Measurements from ENCODE around the gene NSUN3. TPM values are rescaled to one million over a fixed set of nuclear protein-coding genes. Genes with fewer than 3 reads are reported as not detected.

The NSUN3 gene
- total RNA-seq = 1 to 10 TPM; 1.4 to 2.5 (median 2.1) TPM

DNA sequence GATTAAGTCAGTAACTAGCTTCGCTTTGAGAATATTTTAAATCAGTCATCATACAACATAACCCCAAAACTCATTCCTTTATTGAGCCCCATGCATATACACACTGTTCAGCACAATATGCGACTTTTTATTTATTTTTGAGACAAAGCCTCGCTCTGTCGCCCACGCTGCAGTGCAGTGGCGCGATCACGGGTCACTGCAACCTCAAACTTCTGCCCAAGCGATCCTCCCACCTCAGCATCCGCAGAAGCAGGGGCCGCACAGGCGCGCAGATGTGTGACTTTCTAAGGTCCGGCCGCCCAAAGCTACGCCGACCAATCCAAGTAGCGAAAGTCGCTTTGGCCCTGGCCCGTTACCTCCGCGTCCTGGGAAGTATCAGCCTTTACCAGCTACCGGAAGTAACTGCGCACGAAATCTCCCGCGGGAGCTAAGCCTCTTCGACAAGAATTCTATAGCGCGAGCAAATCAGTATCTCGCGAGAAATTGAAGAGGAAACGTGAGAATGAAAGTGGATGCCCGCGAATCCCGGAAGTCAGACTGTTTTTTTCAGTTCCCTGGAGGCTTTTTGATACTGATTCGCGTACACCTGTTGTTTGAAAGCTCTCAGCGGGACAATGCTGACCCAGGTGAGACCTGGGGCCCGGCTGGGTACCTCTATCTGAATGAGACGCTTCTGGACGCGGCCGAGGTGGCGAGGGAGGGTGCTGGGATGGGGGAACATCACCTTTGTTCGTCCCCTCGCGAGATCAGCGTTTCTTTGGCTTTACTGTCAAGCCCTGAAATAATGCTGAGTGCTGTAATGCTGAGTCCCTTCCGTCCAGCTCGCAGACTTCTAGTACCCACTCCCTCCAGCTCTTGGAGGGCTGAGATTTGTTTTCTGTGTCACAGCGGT lies at the start of gene NSUN3, which contains the start of gene DHFR2:
TSS of gene NSUN3 (plus strand) at position 549 of the 892 bp plus-strand sequence. CDS start at position 615, 66 bp downstream.
TSS of gene DHFR2 (minus strand) at position 404 of the 892 bp plus-strand sequence. CDS start 1,405 bp downstream, outside the sequence.
- TF ChIP-seq CTCF (IDR thresholded peaks at IDR 0.05 in 4 of 5, conservative IDR thresholded peaks at IDR 0.05 in 1 of 5) (no peak), POLR2A (IDR thresholded peaks at IDR 0.05) (peak in 1 of 2 donors; percentile 16)
- DNase-seq = peak; percentile 73 to 84
- peak within 1 kb of the TSS; percentile 75 to 88 (median 86) for H3K27ac ChIP-seq

GRCh38 chr3:94015025-94015424 lies 47.8 kb upstream of the NSUN3 start:
- Histone ChIP-seq H3K4me1 (no peaks in the 10 kb centered on the region), H3K9me3 (no peaks in the 10 kb centered on the region), H3K36me3 (no peaks in the 10 kb centered on the region), H3K27ac (no peak overlapping the region), H3K4me3 (no peak overlapping the region), H3K27me3 (no peaks in the 10 kb centered on the region)
- DNase-seq (no peak), ATAC-seq (no peak)
- TF ChIP-seq CTCF (IDR thresholded peaks at IDR 0.05 in 4 of 5, conservative IDR thresholded peaks at IDR 0.05 in 1 of 5) = no peak
- TF ChIP-seq POLR2A (IDR thresholded peaks at IDR 0.05) = no peak
- intact Hi-C loops (cut with DNase I; ENCODE audit: low total_unique reads) = no loop called here
- in situ Hi-C loops (cut with MboI; ENCODE audit: low sequenced_read_pairs in 4 of 4) = loop anchor here in 1 of 4 donors (10.0 kb wide), 1 partner anchor 60 kb away; no protein-coding TSS in a partner anchor

More for the DNA sequence above, at the start of gene NSUN3, which contains the start of gene DHFR2:
- no peaks in the 10 kb centered on the region for H3K27me3 ChIP-seq
- H3K4me3 ChIP-seq = peak within 1 kb of the TSS; percentile 68 to 92 (median 80)
- peaks cover 8 to 11% of the 10 kb centered on the region in 2 donors for H3K4me1 ChIP-seq
- in situ Hi-C loops (cut with MboI; ENCODE audit: low sequenced_read_pairs in 4 of 4) (loop anchor here in 2 of 4 donors (10.0 kb wide), 1 partner anchor 58 kb away; no protein-coding TSS in a partner anchor), intact Hi-C loops (cut with DNase I; ENCODE audit: low total_unique reads) (loop anchor here (5.0 kb wide), 1 partner anchor 80 kb away; the partner anchor contains the start of gene ARL13B)
- ATAC-seq = peak; percentile 94 to 98
- H3K9me3 ChIP-seq = no peaks in the 10 kb centered on the region
- no peaks in the 10 kb centered on the region for H3K36me3 ChIP-seq

GRCh38 chr3:94019659-94020058 lies 43.2 kb upstream of the NSUN3 start:
- ATAC-seq = no peak

GRCh38 chr3:94020293-94020692 lies 42.6 kb upstream of the NSUN3 start:
- Histone ChIP-seq H3K36me3 (no peaks in the 10 kb centered on the region), H3K27me3 (no peaks in the 10 kb centered on the region), H3K4me1 (no peaks in the 10 kb centered on the region), H3K27ac (no peak overlapping the region), H3K4me3 (no peak overlapping the region), H3K9me3 (no peaks in the 10 kb centered on the region)
- ATAC-seq (no peak), DNase-seq (no peak)
- no peak for TF ChIP-seq CTCF (IDR thresholded peaks at IDR 0.05 in 4 of 5, conservative IDR thresholded peaks at IDR 0.05 in 1 of 5)
- intact Hi-C loops (cut with DNase I; ENCODE audit: low total_unique reads) = no loop called here
- in situ Hi-C loops (cut with MboI; ENCODE audit: low sequenced_read_pairs in 4 of 4) = no loop called here

More at GRCh38 chr3:94019659-94020058, 43.2 kb upstream of the NSUN3 start:
- Histone ChIP-seq H3K27me3 (no peaks in the 10 kb centered on the region), H3K9me3 (no peaks in the 10 kb centered on the region), H3K27ac (no peak overlapping the region), H3K4me3 (no peak overlapping the region), H3K36me3 (no peaks in the 10 kb centered on the region), H3K4me1 (no peaks in the 10 kb centered on the region)
- intact Hi-C loops (cut with DNase I; ENCODE audit: low total_unique reads) = no loop called here
- TF ChIP-seq POLR2A (IDR thresholded peaks at IDR 0.05) = no peak
- TF ChIP-seq CTCF (IDR thresholded peaks at IDR 0.05 in 4 of 5, conservative IDR thresholded peaks at IDR 0.05 in 1 of 5) = no peak
- no peak for DNase-seq
- in situ Hi-C loops (cut with MboI; ENCODE audit: low sequenced_read_pairs in 4 of 4) = loop anchor here in 1 of 4 donors (10.0 kb wide), 1 partner anchor 55 kb away; no protein-coding TSS in a partner anchor
